ENCODE results near the gene LYPD6B.

- TF ChIP-seq, protein P1, sequence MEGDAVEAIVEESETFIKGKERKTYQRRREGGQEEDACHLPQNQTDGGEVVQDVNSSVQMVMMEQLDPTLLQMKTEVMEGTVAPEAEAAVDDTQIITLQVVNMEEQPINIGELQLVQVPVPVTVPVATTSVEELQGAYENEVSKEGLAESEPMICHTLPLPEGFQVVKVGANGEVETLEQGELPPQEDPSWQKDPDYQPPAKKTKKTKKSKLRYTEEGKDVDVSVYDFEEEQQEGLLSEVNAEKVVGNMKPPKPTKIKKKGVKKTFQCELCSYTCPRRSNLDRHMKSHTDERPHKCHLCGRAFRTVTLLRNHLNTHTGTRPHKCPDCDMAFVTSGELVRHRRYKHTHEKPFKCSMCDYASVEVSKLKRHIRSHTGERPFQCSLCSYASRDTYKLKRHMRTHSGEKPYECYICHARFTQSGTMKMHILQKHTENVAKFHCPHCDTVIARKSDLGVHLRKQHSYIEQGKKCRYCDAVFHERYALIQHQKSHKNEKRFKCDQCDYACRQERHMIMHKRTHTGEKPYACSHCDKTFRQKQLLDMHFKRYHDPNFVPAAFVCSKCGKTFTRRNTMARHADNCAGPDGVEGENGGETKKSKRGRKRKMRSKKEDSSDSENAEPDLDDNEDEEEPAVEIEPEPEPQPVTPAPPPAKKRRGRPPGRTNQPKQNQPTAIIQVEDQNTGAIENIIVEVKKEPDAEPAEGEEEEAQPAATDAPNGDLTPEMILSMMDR (IDR thresholded peaks at IDR 0.05) = no peak
- TF ChIP-seq PBX3 (IDR thresholded peaks at IDR 0.05) = no peak
Observed at GRCh38 chr2:149185942-149186490, 147.5 kb downstream of the LYPD6B start.

All from SK-N-SH (cell line).